Activated effector memory CD4-positive, alpha-beta T cell treated with anti-CD3 and anti-CD28 coated beads, Interleukin-2, amount 50 U/mL, for 16 hours (primary cell): ENCODE measurements around the gene ZNF383.

Experiments
- DNase-seq: peaks from one replicate; pipeline ENCODE4 v3.0.0-alpha.2; 2020

The ZNF383 gene

GRCh38 chr19:37294246-37294645 is 76.2 kb downstream of the ZNF383 start:
- peak; percentile 86 for DNase-seq
